ENCODE measurements around the gene ADGRF3. TPM values are rescaled to one million over a fixed set of nuclear protein-coding genes. Genes with fewer than 3 reads are reported as not detected.
"Not testable (repeated sequence)": the region's sequence is repeated elsewhere in the genome, so short reads cannot be mapped to it uniquely, and the experiment has no call there.

The ADGRF3 gene
- polyA plus RNA-seq, 4 donors, result 2.0 to 3.6 (median 2.6) TPM

DNA sequence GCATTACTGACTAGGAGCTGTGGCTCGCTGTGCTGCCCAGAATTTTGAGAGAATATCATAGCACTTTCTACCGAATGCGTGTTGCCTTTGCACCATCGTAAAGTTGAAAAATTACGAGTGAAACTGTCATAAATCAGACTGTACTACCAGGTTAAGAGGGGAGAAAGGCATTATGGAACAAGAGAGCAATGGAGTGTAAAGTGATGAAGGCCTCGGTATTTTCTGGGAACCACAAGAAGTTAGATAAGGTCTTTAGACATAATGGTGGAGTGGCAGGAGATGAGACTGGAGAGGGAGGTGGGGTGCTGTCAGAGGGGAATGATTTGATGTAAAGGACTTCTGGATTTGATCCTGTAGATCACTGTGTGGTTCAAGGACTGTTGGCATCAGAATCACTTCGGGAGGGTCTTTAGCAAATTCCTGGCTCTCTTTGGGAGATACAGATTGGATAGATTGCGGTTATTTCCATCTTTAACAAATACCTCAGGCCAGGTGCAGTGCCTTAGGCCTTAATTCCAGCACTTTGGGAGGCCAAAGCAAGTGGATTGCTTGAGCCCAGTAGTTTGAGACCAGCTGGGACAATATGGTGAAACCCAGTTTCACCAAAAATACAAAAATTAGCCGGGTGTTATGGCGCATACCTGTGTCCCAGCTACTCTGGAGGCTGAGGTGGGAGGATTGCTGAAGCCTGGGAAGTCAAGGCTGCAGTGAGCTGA lies 4.9 kb upstream of the ADGRF3 start:
- DNase-seq (ENCODE audit: low read depth in 4 of 4, low spot score in 2 of 4), result no peak

DNA sequence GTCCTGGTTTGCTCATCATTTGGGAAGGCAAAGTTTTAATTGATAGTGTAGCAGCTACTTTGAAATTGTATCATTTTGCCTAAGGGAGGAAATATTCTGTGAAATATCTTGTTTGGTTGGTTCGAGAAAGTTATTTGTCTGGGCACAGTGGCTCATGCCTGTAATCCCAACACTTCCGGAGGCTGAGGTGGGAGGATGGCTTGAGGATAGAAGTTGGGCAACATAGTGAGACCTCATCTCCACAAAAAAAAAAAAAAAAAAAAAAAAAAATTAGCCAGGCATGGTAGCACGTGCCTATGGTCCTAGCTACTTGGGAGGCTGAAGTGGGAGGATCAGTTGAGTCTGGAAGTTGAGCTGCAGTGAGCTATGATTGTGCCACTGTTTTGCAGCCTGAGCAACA lies 3.1 kb upstream of the ADGRF3 start:
- DNase-seq (ENCODE audit: low read depth in 4 of 4, low spot score in 2 of 4), result no peak

DNA sequence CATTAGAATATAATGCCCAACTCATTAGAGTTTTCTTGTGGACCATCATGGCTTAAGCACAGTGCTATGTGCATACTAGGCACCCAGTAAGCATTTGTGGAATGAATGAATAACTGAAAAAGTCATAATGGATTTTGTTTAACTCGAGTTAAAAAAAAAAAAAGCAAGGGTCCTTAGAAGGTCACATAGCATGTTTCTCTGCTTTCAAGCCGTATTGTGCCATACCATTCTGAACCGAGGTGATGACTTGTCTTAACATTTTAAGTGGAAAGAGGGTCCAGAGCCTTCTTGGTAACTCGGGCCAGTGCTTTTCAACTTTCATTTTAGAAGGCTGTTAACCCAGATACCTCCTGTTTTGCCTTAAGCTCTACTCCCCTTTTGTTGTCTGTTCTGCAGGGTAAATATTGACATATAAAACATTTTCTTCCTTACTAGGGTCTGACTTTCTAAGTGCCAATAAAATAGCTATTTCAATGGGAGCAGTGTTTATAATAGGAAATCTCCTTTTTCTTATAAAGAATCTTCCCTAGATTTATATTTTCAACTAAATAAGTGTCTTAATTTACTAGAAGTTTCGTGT lies 787 bp upstream of the ADGRF3 start:
- DNase-seq (ENCODE audit: low read depth in 4 of 4, low spot score in 2 of 4), result no peak

DNA sequence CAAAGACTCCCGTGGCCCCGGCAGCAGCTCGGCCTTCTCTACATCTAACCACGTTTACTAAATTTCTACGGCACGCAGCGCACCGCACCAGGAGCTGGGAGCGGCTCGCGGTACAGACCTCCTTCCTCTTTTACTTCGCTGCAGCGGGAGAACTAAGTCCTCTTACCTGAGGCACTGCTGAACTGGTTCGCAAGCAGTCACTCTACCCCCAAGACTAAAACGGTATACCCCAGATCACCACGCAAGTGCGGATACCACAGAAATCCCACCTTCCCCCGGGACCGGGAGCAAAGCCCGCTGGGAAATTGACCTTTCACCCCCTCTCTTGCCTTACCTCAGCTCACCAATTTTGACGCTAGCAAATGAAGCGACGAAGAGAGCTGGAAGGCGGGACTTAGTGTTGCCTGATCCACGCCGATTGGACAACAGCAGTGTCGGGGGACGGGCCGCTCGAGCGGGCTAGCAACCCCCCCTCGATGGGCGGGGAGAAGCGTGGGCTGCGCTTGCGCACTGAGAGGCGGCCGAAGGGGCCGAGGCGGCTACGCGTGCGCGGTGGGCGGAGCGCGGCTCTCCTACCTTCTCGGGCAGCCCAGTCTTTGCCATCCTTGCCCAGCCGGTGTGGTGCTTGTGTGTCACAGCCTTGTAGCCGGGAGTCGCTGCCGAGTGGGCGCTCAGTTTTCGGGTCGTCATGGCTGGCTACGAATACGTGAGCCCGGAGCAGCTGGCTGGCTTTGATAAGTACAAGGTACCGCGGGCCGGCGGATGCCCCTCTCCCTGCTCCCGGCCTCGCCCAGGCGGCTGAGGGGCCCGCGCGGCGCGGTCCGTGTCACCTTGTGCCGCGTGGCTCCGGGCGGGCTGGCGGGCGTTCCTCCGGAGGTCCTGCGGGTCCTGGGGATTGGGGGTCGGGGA lies 790 bp downstream of the ADGRF3 start, which contains the start of gene SELENOI:
SELENOI (plus strand) TSS at position 599 of the 909 bp plus-strand sequence; CDS start at position 689, 90 bp downstream.
- DNase-seq (ENCODE audit: low read depth in 4 of 4, low spot score in 2 of 4), result peak; percentile 98 to 99 (median 99)

DNA sequence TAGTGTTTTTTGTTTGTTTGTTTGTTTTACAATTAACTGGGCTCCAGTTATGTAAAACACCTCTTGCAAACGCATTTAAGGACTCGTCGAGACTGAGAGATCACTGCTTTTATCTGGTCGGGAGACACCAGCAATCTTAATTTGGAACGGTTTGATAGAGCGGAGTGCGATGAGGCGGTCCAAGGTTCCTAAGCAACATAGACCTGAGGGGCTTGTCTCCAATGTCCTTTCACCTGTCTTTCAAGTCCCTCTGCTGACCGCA lies 1.4 kb downstream of the ADGRF3 start:
- no peak for DNase-seq (ENCODE audit: low read depth in 4 of 4, low spot score in 2 of 4)

DNA sequence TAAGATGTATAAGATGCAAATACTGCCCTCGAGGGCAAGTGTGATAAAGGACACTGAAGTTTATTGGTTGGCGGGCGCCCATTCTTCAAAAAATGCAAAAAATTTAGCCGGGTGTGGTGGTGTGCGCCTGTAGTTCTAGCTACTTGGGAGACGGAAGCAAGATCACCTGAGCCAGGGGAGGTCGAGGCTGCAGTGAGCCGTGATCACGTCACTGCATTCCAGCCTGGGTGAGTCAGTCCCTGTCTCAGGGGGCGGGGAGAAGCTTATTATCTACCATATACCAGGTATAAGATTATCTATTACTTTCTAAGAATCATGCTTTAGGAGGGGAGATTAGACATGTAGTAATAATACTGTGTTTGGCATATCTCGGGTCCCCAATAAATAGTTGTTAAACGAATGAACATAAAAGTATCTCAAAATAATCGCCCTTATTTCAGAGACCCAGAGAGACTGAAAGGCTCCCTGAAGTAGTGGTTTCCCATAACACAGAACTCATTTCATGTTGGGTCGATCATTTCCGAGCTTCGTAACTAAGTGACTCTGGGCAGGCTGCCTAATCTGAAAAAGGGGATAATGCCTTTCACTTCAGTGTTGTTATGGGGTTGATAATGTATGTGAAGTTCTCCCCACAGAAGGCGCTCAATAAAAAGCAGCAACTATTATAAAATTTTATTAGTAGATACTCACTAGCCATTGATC lies 1.9 kb downstream of the ADGRF3 start:
- peak in 1 of 4 donors; percentile 25 for DNase-seq (ENCODE audit: low read depth in 4 of 4, low spot score in 2 of 4)

DNA sequence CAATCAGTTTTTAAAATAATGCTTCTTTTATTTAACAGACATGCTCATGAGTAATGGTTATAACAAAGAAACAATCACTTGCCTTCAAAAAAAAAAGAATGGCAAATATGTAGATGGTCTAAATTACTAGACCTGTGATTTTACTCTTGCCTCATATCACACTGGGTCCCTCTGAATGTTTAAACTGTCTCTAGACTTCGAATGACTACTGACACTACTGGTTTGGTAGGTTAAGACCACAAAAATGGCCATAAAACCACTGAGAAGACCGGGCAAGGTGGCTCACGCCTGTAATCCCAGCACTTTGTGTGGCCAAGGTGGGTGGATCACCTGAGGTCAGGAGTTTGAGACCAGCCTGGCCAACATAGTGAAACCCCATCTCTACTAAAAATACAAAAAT lies 5.8 kb downstream of the ADGRF3 start:
- no peak for DNase-seq (ENCODE audit: low read depth in 4 of 4, low spot score in 2 of 4)

DNA sequence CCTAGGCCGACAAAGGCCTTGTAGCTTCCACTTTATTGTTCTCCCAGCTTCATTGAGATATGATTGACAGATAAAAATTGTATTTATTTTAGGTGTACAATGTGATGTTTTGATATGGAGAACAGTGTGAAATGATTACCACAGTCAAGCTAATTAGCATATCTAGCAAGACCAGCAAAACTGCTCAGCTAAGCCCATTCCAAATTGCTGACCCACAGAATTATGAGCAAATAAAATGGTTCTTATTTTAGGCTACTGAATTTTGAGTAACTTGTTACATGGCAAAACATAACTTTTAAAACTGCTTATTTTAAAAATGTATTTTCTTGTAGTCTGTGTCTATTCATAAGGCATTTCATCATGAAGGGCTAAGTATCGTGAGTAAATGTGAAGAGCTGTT lies 9.3 kb downstream of the ADGRF3 start:
- no peak for DNase-seq (ENCODE audit: low read depth in 4 of 4, low spot score in 2 of 4)

DNA sequence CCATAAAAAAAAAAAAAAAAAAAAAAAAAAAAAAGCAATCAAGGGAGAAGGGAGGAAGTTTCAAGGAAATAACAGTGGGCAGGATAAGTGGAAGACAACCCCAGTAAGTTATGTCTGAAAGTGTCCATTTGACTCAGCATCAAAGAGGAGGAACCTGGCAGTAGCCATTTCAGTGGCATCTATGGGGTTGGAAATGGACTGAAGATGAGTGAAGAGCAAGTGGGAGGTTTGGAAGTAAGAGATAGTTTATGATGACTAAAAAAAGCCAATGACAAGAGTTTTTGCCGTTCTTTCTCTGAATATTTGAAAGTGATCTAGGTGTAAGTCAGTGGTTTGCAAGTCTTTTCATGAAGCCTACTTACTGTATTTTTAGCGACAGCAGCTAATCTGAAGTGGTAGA lies 9.9 kb downstream of the ADGRF3 start:
- no peak for DNase-seq (ENCODE audit: low read depth in 4 of 4, low spot score in 2 of 4)

DNA sequence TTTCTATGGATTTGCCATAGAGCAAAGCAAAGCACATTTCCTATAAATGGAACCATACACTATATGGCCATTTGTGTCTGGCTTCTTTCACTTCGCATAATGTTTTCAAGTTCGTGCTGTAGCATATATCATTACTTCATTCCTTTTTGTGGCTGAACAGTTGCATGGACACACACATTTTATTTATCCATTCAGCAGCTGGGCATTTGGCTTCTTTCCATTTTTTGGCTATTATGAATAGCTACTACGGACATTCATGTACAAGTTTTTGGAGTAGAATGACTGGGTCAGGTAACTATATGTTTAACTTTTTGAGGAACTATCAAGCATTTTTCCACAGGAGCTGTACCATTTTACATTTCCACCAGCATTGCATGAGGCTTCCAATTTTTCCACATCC lies 11.4 kb downstream of the ADGRF3 start:
- no peak for DNase-seq (ENCODE audit: low read depth in 4 of 4, low spot score in 2 of 4)

DNA sequence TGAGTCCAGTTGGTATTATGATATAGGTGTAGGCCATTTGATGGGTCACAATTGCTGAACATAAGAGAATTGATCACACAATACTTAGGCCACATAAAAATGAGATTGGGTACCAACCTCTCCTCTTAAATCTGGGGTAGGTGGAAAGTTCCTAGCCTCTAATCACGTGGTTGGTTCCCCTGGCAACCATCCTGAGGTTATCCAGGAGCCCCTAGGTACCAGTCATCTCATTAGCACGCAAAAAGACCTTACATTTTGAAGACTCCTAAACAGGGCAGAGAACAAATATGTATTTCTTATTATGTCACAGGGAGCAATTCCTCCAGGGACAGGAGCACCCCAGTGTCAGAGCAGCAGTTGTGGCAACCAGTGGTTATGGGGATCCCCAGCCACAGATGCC lies 13.3 kb downstream of the ADGRF3 start:
- DNase-seq (ENCODE audit: low read depth in 4 of 4, low spot score in 2 of 4), result no peak

DNA sequence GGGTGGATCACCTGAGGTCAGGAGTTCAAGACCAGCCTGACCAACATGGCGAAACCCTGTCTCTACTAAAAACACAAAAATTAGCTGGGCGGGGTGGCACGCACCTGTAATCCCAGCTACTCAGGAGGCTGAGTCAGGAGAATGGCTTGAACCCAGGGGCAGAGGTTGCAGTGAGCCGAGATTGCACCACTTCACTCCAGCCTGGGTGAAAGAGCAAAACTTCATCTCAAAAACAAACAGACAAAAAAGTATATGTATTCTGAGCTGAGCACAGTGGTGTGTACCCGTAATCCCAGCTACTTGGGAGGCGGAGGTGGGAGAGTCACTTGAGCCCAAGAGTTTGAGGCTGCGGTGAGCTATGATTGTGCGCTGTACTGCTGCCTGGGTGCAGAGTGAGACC lies 15.3 kb downstream of the ADGRF3 start:
- DNase-seq (ENCODE audit: low read depth in 4 of 4, low spot score in 2 of 4), result not testable (repeated sequence)

DNA sequence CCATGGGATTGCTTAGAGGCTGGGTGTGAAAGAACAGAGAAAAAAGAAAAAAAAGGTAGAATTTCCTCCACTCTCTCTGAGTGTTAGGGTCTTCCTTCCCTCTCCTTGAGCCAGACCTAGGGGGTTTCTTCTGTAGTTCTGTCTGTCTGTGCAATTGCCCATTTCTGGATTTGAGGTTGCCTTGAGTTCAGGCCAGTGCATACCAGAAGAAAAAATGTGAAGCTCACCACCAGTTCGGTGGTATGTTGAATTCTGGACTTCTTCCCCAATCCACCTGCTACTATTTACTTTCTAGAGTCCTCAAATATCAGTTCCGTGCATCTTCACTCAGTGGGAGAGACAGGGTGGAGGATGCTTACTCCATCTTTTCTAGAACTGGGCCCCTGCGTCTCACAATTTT lies 16.0 kb downstream of the ADGRF3 start:
- no peak for DNase-seq (ENCODE audit: low read depth in 4 of 4, low spot score in 2 of 4)

DNA sequence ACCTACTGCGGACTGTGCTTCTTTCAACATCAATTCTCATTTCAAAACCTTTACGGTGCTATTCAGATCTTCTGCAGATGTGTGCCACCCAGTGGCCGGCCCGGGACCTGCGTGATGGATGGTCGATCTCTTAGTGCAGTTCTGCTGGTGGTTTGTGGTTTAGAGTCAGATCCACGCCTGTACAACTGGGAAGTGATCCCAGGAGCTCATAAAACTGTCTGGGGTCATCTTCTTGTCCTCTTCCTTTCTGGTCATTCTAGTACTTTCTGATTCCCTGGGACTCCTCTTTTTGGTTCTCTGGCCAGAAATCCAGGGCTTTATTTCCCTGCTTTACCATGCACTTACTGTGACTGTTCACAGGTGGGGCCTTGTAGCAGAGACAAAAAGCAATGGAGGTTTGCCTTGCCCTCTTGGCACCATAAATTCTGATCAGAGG lies 16.5 kb downstream of the ADGRF3 start:
- no peak for DNase-seq (ENCODE audit: low read depth in 4 of 4, low spot score in 2 of 4)

DNA sequence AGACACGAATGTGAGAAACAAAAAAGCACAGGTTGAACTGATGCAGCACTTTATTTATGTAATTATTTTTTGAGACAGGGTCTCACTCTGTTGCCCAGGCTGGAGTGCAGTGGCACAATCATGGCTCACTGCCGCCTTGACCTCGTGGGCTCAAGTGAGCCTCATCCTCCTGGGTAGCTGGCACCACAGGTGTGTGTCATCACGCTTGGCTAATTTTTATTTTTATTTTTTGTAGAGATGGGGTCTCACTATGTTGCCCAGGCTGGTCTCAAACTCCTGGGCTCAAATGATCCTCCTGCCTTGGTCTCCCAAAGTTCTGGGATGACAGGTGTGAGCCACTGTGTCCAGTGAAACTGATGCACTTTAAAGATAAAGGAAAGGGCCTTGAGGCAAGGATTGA lies 17.5 kb downstream of the ADGRF3 start:
- not testable (repeated sequence) for DNase-seq (ENCODE audit: low read depth in 4 of 4, low spot score in 2 of 4)

DNA sequence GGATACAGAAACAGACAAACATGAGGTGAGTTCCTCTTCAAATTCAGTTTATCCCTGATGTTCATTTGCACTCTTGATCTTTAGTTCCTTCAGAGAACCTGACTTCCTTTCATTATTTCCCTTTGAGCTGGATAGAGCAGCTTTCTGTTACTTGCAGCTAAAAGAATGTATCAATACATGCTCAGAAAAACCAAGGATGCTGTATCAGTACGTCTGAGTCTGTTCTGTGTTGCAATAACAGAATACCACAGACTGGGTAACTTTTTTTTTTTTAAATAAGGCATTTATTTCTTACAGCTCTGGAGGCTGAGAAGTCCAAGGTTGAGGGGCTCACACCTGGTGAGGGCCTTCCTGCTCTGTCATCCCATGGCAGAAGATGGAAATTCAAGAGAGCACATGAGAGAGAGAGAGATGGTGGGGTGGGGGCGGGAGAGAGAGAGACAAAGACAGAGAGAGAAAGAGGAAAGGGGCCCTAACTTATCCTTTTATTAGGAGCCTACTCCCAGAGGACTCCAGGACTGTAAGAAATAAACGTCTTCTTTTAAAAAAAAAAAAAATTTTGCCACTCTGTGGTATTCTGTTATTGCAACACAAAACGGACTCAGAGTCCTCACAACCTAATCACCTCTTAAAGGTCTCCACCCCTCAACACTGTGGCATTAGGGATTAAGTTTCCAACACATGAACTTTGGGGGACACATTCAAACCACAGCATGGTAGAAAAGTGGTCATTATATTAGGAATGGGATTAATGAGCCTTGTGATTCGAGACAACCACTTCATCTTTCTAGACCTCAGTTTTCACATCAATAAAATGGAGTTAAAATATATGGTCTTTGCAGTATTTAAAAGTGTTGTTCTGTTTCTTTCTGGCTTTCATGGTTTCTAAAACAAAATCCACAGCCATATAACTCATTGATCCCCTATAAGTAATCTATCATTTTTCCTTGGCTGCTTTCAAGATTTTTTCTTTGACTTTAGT lies 19.0 kb downstream of the ADGRF3 start:
- DNase-seq (ENCODE audit: low read depth in 4 of 4, low spot score in 2 of 4), result no peak

DNA sequence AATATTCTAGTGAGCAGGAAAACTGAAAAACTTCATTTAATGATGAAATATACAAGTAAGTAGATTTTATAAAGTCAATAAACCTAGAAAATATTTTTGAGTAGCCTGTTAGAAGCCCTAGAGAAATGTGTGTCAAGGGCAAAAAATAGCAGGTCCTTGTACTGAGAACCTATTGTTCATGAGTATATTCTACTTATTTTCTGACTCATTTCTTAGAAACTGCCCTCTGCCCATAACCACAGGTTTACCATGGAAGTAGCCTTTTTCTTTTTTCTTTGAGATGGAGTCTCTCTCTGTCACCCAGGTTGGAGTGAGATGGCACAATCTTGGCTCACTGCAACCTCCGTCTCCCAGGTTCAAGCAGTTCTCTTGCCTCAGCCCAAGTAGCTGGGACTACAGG lies 20.1 kb downstream of the ADGRF3 start:
- DNase-seq (ENCODE audit: low read depth in 4 of 4, low spot score in 2 of 4), result no peak

DNA sequence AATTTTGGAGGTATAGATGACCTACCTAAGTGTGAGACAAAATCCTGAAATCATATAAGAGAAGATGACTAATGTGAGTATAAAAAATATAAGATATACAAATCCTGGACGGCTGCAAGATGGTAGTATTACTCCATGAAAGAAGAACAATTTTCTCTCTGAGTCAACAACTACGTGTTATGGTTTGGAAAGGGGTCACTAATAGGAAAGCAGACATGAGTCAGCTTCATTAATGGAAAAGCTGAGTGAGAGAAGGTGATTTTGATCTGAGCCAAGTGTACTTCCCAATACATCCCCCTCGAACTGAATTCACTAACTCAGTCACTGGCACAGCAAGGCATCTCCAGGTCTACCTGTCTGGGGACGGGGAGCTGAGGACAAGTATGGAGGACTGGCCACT lies 20.7 kb downstream of the ADGRF3 start:
- no peak for DNase-seq (ENCODE audit: low read depth in 4 of 4, low spot score in 2 of 4)

DNA sequence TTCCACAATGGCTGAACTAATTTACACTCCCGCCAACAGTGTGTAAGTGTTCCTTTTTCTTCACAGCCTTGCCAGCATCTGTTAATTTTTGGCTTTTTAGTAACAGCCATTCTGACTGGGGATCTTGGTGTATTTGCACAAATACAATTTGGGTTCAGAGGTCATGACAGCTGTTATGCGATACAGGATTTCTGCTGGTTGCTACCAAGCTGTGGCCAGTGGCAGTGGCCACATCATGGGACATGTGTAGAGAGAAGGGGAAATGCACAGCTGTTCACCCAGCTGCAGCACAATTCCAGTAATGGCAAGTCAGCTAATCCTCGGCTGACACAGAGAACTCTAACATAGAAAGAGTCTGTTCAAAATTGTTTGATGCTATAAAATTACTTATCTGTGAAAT lies 21.7 kb downstream of the ADGRF3 start:
- no peak for DNase-seq (ENCODE audit: low read depth in 4 of 4, low spot score in 2 of 4)

DNA sequence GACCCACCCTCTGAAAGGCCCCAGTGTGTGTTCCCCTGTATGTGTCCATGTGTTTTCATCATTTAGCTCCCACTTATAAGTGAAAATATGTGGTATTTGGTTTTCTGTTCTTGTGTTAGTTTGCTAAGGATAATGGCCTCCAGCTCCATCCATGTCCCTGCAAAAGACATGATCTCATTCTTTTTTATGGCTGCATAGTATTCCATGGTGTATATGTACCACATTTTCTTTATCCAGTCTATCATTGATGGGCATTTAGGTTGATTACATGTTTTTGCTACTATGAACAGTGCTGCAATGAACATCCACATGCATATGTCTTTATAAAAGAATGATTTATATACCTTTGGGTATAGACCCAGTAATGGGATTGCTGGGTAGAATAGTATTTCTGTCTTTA lies 22.1 kb downstream of the ADGRF3 start:
- not testable (repeated sequence) for DNase-seq (ENCODE audit: low read depth in 4 of 4, low spot score in 2 of 4)

All from left renal cortex interstitium (tissue), 4 donors.